Naive thymus-derived CD8-positive, alpha-beta T cell (primary cell): ENCODE results near the gene PLPPR3. TPM values are rescaled to one million over a fixed set of nuclear protein-coding genes. Genes with fewer than 3 reads are reported as not detected.

Experiments
- ATAC-seq, 2 donors: fragments of 150-1000 bp; cut with Tn5 transposase in 1 of 2; sonication (Bioruptor Pico), chemical (Tn5 transposase) in 1 of 2; 1 replicate in 1 of 2; 2 replicates in 1 of 2; pipeline ENCODE4 v1.10.0; 2021; ENCODE audit warnings: mild to moderate bottlenecking in 2 of 2, moderate library complexity in 2 of 2
- POLR2A ChIA-PET: fragments of 350-600 bp; sonication (Branson Sonifier 250); formaldehyde crosslinking; loops from one replicate; lab custom pipeline; 2021; ENCODE audit warnings: antibody characterized with exemption; lab: Charles Lee
- DNase-seq, 10 donors: peaks; one replicate each; pipeline versions ENCODE4 v3.0.0 to v3.0.0-alpha.2; 2020 to 2022
- H3K27ac Mint-ChIP-seq, 10 donors: one replicate each; pipeline ENCODE4 v1.8.0; 2020 to 2022; ENCODE audit warnings: mild to moderate bottlenecking in 10 of 10, mixed read lengths in 10 of 10, moderate library complexity in 4 of 10, inconsistent platforms in 1 of 10
- H3K27me3 Mint-ChIP-seq, 5 donors: one replicate each; pipeline ENCODE4 v1.8.0; 2021 to 2022; ENCODE audit warnings: mixed read lengths in 5 of 5
- H3K36me3 Mint-ChIP-seq, 3 donors: one replicate each; pipeline ENCODE4 v1.8.0; 2020 to 2022; ENCODE audit warnings: mixed read lengths in 3 of 3, mild to moderate bottlenecking in 2 of 3, inconsistent platforms in 1 of 3
- H3K4me1 Mint-ChIP-seq, 4 donors: one replicate each; pipeline ENCODE4 v1.8.0; 2021 to 2022; ENCODE audit warnings: mixed read lengths in 4 of 4
- H3K4me3 Mint-ChIP-seq, 10 donors: one replicate each; pipeline ENCODE4 v1.8.0; 2020 to 2022; ENCODE audit warnings: mild to moderate bottlenecking in 10 of 10, mixed read lengths in 10 of 10, moderate library complexity in 6 of 10, inconsistent platforms in 1 of 10
- H3K9me3 Mint-ChIP-seq, 9 donors: one replicate each; pipeline ENCODE4 v1.8.0; 2020 to 2022; ENCODE audit warnings: mixed read lengths in 9 of 9, mild to moderate bottlenecking in 3 of 9, inconsistent platforms in 1 of 9, moderate library complexity in 1 of 9
- polyA plus RNA-seq, 3 donors: library from polyadenylated mRNA; unstranded; fragments of 300-500 nt; fragmentation: Illumina TruSeq; gene quantifications; one replicate each; pipeline ENCODE4 v1.2.3, GENCODE V29; 2021
- total RNA-seq, 8 experiments: library from RNA in 2 of 8; stranded (reverse) in 2 of 8; gene quantifications; one replicate each; pipeline ENCODE4 v1.2.3 and lab custom pipeline; 2021 to 2026

PLPPR3 gene
- total RNA-seq (not detected), polyA plus RNA-seq (not detected), total RNA-seq (lab: John Stamatoyannopoulos, UW) (0 to 0.09 (median 0) reads per million in 6 experiments)

- no peaks in the 10 kb centered on the region for H3K36me3 Mint-ChIP-seq
- DNase-seq (no peak), ATAC-seq (peak; percentile 42 to 44)
- peak within 1 kb of the TSS in 1 of 10 donors; percentile 40 for H3K27ac Mint-ChIP-seq
- H3K27me3 Mint-ChIP-seq: peaks cover 3 to 21% (median 8%) of the 10 kb centered on the region in 5 donors
- H3K4me1 Mint-ChIP-seq: peaks cover 0 to 5% (median under 1%) of the 10 kb centered on the region in 4 donors
- H3K9me3 Mint-ChIP-seq: no peaks in the 10 kb centered on the region
- H3K4me3 Mint-ChIP-seq: peak within 1 kb of the TSS in 8 of 10 donors; percentile 15 to 74 (median 50)
- POLR2A ChIA-PET: interaction anchor here (0.5 to 0.6 kb wide), 2 partner anchors 30 to 129 kb away, joined by 3 to 5 read pairs; no protein-coding TSS in a partner anchor
Observed at GRCh38 chr19:821825-822503, at the start of gene PLPPR3. Gene PLPPR3, minus strand, starts transcription at chr19:821955. Its CDS starts 396 bp downstream, at chr19:821559.

DNA sequence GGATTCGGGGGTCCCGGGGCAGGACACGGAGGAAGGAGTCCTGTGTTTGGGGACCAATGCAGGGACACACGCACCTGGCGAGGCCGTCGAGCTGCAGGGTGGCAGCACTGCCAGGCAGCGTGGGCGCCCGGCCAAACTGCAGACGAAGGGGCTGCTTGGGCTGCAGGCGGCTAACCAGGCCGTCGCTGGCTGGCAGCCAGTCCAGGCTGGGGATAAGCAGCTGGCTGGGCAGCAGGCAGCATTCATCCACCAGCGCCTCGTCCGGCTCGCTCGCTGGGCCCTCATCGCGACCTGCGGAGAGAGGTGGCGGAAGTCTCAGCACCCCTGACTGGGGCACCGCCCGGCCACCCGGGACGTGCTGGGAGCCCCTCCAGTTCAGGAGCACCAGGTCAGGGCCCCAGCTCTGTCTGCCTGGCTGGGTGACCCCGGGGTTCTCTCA lies 49.2 kb upstream of the PLPPR3 start:
- Mint-ChIP-seq H3K27ac (peak overlapping the region in 4 of 10 donors; percentile 49 to 92 (median 61)), H3K4me3 (no peak overlapping the region), H3K36me3 (peaks cover 0 to 28% (median 4%) of the 10 kb centered on the region in 3 donors), H3K4me1 (peaks cover 9 to 18% (median 11%) of the 10 kb centered on the region in 4 donors), H3K9me3 (no peaks in the 10 kb centered on the region), H3K27me3 (peaks cover 0 to 2% (median 0%) of the 10 kb centered on the region in 5 donors)
- POLR2A ChIA-PET: interaction anchor here (0.9 to 2.2 kb wide), 3 partner anchors 22 to 62 kb away, joined by 4 to 20 read pairs (median 11); partner anchors contain the start of genes MED16 and RNU6-9
- no peak for ATAC-seq
- DNase-seq: no peak

DNA sequence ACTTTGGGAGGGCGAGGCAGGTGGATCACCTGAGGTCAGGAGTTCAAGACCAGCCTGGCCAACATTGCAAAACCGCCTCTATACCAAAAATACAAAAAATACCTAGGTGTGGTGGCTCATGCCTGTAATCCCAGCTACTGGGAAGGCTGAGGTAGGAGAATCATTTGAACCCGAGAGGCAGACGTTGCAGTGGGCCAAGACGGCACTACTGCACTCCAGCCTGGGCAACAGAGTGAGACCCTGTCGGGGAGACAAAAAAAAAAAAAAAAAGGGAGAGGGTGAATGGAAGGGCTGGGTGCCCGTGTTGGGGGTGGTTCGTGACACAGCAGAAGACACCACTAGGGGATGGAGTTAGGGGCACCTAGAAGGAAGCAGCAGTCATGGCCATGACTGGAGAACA lies 48.6 kb upstream of the PLPPR3 start:
- Mint-ChIP-seq H3K4me3 (peak overlapping the region in 2 of 10 donors; percentile 22 to 28), H3K9me3 (no peaks in the 10 kb centered on the region), H3K36me3 (peaks cover 0 to 28% (median 4%) of the 10 kb centered on the region in 3 donors), H3K4me1 (peaks cover 9 to 20% (median 11%) of the 10 kb centered on the region in 4 donors), H3K27ac (peak overlapping the region in 7 of 10 donors; percentile 35 to 91 (median 63)), H3K27me3 (peaks cover 0 to 2% (median 0%) of the 10 kb centered on the region in 5 donors)
- ATAC-seq (no peak), DNase-seq (no peak)
- POLR2A ChIA-PET: interaction anchor here (0.7 to 1.4 kb wide), 2 partner anchors 18 to 27 kb away, joined by 3 to 4 read pairs; no protein-coding TSS in a partner anchor

DNA sequence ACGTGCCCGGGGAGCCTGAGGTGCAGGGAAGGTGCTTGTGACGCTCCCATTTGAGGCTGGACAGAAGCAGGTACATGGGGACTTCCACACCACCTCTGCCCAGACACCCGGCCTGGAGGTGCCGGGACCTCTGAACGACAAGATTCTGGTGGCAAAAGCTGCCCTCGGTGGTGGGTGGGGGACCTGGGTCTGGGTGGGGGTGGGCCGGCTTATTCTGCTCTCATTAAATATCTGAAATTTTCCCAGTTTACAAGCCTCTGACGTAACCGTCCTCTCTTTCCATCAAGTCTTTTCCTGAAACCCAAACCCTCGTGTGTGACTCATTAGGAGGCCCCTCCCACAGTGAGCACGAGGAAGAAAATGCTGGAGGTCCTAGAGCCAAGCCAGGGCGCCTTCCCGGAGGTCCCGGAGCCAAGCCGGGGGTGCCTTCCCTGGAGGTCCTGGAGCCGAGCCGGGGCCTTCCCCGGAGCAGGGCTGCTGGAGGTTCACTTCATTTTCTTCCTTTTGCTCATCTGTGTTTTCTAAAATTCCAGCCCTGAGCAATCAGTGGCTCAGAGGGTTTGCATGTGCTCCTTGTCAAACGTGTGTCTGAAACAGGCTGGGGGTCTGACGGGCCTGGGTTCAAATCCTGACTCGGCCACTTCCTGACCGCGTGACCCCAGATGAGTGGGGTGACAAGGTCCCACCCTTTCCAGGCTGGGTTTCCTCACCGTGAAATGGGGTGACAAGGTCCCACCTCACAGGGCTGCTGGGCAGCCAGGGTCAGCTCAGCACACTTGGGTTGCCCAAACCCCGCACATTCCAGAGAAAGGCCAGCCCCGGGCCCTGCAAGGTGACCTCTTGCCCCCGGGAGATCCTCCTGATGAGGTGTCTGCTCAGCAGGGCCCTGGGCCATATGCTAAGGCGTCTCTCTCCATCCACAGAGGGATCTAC lies 47.8 kb upstream of the PLPPR3 start:
- POLR2A ChIA-PET: interaction anchor here (0.7 to 13.5 kb wide), 3 partner anchors 19 to 48 kb away, joined by 3 to 165 read pairs (median 4); partner anchors contain the start of genes KISS1R and R3HDM4
- peak overlapping the region in 1 of 10 donors; percentile 39 for H3K4me3 Mint-ChIP-seq
- H3K27ac Mint-ChIP-seq: peak overlapping the region in 5 of 10 donors; percentile 35 to 91 (median 63)
- H3K27me3 Mint-ChIP-seq: peaks cover 0 to 2% (median 0%) of the 10 kb centered on the region in 5 donors
- no peaks in the 10 kb centered on the region for H3K9me3 Mint-ChIP-seq
- H3K36me3 Mint-ChIP-seq: peaks cover 0 to 28% (median 4%) of the 10 kb centered on the region in 3 donors
- DNase-seq: no peak
- ATAC-seq: no peak
- H3K4me1 Mint-ChIP-seq: peaks cover 9 to 23% (median 12%) of the 10 kb centered on the region in 4 donors

- Mint-ChIP-seq H3K27me3 (peaks cover 0 to 2% (median 0%) of the 10 kb centered on the region in 5 donors), H3K27ac (peak overlapping the region in 2 of 10 donors; percentile 11 to 67), H3K9me3 (no peaks in the 10 kb centered on the region), H3K4me3 (no peak overlapping the region), H3K36me3 (peaks cover 0 to 28% (median 4%) of the 10 kb centered on the region in 3 donors), H3K4me1 (peaks cover 9 to 28% (median 15%) of the 10 kb centered on the region in 4 donors)
- ATAC-seq (no peak), DNase-seq (no peak)
- POLR2A ChIA-PET: interaction anchor here (13.5 kb wide), 1 partner anchor 49 kb away, joined by 165 read pairs; the partner anchor contains the start of genes KISS1R and R3HDM4
Observed at GRCh38 chr19:868458-869244, 46.9 kb upstream of the PLPPR3 start.

DNA sequence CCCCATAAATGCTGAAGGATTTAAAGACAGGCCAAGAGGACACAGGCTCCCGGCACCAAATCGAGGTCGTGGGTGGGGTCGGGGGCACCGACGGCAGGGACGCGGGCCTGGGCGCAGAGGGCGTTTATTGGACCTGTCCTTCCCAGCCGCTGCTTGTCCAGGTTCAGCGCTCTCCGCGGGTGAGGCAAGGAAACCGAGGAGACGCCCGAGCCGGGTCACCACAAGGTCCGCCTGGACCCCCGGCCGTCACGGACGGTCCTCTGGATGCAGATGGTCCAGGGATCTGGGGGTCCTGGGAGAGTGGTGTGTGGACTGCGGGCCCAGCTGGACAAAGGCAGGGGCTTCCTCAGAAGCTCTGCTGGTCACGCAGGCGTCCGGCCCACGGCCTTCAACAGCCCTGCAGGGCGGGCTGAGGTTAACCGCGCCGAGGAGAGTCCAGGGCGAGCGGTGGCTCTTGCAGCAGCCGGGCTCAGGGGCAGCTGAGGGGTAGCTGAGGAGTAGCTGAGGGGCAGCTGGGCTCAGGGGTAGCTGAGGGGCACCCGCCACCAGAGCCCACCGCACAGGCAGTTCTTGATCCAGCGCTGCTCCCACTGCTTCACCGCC lies 46.2 kb upstream of the PLPPR3 start:
- DNase-seq (no peak), ATAC-seq (no peak)
- POLR2A ChIA-PET: interaction anchor here (0.8 to 13.5 kb wide), 3 partner anchors 28 to 49 kb away, joined by 3 to 165 read pairs (median 3); partner anchors contain the start of genes KISS1R and R3HDM4
- H3K36me3 Mint-ChIP-seq: peaks cover 0 to 28% (median 4%) of the 10 kb centered on the region in 3 donors
- H3K4me3 Mint-ChIP-seq: no peak overlapping the region
- H3K9me3 Mint-ChIP-seq: no peaks in the 10 kb centered on the region
- peaks cover 0 to 2% (median 0%) of the 10 kb centered on the region in 5 donors for H3K27me3 Mint-ChIP-seq
- H3K27ac Mint-ChIP-seq: peak overlapping the region in 1 of 10 donors; percentile 43
- peaks cover 11 to 34% (median 21%) of the 10 kb centered on the region in 4 donors for H3K4me1 Mint-ChIP-seq

DNA sequence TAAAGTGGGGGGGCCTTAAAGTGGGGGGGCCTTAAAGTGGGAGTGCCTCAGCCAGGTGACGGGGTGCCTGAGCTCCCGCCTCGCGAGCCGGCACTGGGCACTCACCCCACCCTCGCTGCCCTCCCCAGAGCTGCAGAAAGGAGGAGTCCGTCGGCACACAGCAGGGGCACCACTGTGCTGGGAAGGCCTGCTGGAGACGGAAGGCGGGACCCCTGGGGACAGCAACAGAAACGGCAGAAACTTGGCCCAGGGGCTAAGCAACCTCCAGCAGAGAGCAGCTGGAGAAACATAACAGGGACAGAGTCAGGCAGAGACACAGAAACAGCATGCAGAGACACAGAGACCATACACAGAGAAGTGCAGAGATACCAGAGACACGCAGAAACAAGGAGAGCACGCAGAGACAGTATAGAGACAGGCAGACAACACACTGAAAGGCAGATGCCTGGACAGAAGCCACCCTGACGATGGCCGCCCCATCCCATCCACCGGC lies 45.6 kb upstream of the PLPPR3 start:
- Mint-ChIP-seq H3K9me3 (no peaks in the 10 kb centered on the region), H3K4me3 (no peak overlapping the region), H3K27ac (peak overlapping the region in 3 of 10 donors; percentile 43 to 74 (median 57)), H3K4me1 (peaks cover 15 to 35% (median 22%) of the 10 kb centered on the region in 4 donors), H3K36me3 (peaks cover 0 to 28% (median 4%) of the 10 kb centered on the region in 3 donors), H3K27me3 (peaks cover 0 to 2% (median 0%) of the 10 kb centered on the region in 5 donors)
- DNase-seq (no peak), ATAC-seq (no peak)
- POLR2A ChIA-PET: interaction anchor here (0.8 to 13.5 kb wide), 5 partner anchors 26 to 152 kb away, joined by 3 to 165 read pairs (median 3); partner anchors contain the start of genes KISS1R, MED16, R3HDM4 and RNU6-9

DNA sequence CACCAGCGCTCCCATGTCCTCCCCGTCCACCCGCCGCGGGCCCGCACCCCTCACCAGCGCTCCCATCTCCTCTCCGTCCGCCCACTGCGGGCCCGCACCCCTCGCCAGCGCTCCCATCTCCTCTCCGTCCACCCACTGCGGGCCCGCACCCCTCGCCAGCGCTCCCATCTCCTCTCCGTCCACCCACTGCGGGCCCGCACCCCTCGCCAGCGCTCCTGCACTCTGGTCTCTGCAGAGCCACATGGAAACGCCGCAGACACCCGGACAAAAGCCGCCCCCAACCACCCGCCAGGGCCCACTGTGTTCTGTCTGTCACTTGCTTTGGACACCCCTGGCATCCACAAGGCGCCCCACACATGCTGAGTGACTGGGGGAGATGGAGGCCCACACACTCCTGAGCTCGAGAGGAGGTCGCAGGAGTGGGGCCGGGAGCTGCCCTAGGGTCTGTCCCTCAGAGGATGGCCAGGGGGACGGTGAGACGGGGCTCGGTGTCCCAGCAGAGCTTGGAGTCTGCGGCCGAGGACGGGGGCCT lies 45.1 kb upstream of the PLPPR3 start:
- H3K36me3 Mint-ChIP-seq: peaks cover 0 to 28% (median 4%) of the 10 kb centered on the region in 3 donors
- H3K9me3 Mint-ChIP-seq: no peaks in the 10 kb centered on the region

GRCh38 chr19:863315-863620 lies 41.5 kb upstream of the PLPPR3 start:
- DNase-seq (no peak), ATAC-seq (no peak)
- Mint-ChIP-seq H3K27ac (peak overlapping the region in 9 of 10 donors; percentile 63 to 90 (median 81)), H3K9me3 (no peaks in the 10 kb centered on the region), H3K4me1 (peaks cover 9 to 26% (median 19%) of the 10 kb centered on the region in 4 donors), H3K36me3 (peaks cover 0 to 7% (median 0%) of the 10 kb centered on the region in 3 donors), H3K4me3 (peak overlapping the region; percentile 60 to 85 (median 74)), H3K27me3 (peaks cover 0 to 5% (median 0%) of the 10 kb centered on the region in 5 donors)
- POLR2A ChIA-PET: interaction anchor here (0.6 to 13.5 kb wide), 23 partner anchors 9 to 406 kb away, joined by 3 to 165 read pairs (median 5); partner anchors contain the start of genes CIRBP, KISS1R, MED16 and R3HDM4

More for the DNA sequence above, 45.1 kb upstream of the PLPPR3 start:
- no peak for ATAC-seq
- Mint-ChIP-seq H3K4me3 (no peak overlapping the region), H3K27ac (no peak overlapping the region), H3K27me3 (peaks cover 0 to 2% (median 0%) of the 10 kb centered on the region in 5 donors), H3K4me1 (peaks cover 13 to 30% (median 18%) of the 10 kb centered on the region in 4 donors)
- no peak for DNase-seq
- POLR2A ChIA-PET: interaction anchor here (0.8 to 13.5 kb wide), 6 partner anchors 27 to 153 kb away, joined by 3 to 165 read pairs (median 6); partner anchors contain the start of genes KISS1R, MED16, R3HDM4 and RNU6-9
